Measurements from ENCODE around the gene RSBN1.
"Not testable (repeated sequence)": the region's sequence is repeated elsewhere in the genome, so short reads cannot be mapped to it uniquely, and the experiment has no call there.

RSBN1 gene

DNA sequence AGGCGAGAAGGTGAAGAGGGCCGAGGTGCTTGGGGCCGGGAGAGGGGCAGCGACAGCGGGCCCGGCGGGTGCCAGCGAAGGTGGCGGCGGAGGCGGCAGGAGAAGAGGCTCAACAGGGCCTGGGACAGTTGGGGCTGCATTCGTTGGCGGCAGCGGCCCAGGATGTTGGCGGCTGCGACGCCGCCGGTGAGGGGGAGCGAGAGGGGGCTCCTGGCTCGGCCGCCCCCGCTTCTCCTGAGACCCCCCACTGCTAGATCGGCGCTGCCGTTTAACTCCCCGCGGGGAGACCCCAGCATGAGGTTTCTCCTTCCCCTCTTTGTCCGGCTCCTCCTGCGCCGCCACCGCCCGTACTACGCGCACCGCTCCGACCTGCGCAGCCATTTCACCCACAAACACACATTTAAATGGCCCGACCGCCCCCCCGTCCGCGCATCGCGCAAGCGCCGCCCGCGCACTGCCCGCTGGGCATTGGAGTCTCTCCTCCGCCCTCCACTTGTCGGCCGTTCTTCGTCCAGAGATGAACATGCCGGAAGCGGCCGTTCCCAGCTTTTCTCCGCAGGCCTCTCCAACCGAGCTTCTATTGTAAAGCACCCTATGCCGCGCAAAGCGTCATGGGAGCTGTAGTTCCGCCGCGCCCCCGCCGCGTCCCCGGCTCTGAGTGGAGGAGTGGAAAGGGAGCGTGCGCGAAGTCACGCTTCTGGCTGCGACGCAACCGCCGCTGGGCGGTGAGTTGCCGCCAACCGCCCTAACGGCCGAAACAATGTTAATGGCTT, at the start of gene RSBN1:
Gene RSBN1 (minus strand): TSS at position 589 of the 773 bp plus-strand sequence. CDS start 64 bp downstream, at position 525.
- peak; percentile 100 for DNase-seq (ENCODE audit: low spot score)

- DNase-seq (ENCODE audit: low spot score) = no peak
Measured at GRCh38 chr1:113861641-113862040, 49.4 kb upstream of the RSBN1 start.

- peak; percentile 61 for DNase-seq (ENCODE audit: low spot score)
Measured at GRCh38 chr1:113860891-113861290, 48.6 kb upstream of the RSBN1 start.

DNA sequence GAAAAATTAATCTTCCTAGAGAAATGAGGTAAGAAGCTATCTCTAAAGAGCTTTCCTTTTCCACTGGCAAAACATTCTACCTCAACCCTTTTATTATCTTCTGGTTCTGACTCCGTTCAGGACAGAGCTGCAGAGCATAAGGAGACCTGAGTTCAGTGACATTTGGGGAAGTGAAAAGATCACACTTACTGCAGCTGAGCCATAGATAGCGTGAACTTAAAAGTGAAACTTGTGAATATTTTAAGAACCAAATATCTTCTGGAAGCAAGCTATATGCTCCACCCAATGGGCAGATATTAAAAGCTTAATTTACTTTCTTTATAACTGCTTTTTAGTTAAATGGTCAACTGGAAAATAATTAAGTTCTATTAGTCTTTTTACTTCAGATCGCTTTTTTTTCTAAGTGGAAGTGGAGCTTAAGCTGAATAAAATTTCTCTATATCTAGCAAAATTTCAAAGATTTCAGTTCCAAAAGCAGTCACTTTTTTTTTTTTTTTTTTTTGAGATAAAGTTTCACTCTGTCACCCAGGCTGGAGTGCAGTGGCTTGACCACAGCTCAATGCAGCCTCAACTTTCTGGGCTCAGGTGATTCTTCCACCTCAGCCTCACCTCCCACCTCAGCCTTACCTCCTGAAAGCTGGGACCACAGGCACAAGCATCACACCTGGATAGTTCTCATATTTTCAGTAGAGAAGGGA, 47.4 kb upstream of the RSBN1 start:
- DNase-seq (ENCODE audit: low spot score) = no peak

GRCh38 chr1:113858982-113859381, 46.7 kb upstream of the RSBN1 start:
- no peak for DNase-seq (ENCODE audit: low spot score)

- DNase-seq (ENCODE audit: low spot score) = no peak
Measured at GRCh38 chr1:113858418-113858817, 46.1 kb upstream of the RSBN1 start.

GRCh38 chr1:113857776-113858175, 45.5 kb upstream of the RSBN1 start:
- no peak for DNase-seq (ENCODE audit: low spot score)

GRCh38 chr1:113856401-113856790, 44.1 kb upstream of the RSBN1 start:
- DNase-seq (ENCODE audit: low spot score) = no peak

- DNase-seq (ENCODE audit: low spot score) = no peak
Measured at GRCh38 chr1:113855630-113856400, 43.5 kb upstream of the RSBN1 start.

GRCh38 chr1:113854234-113854633, 42.0 kb upstream of the RSBN1 start:
- no peak for DNase-seq (ENCODE audit: low spot score)

DNA sequence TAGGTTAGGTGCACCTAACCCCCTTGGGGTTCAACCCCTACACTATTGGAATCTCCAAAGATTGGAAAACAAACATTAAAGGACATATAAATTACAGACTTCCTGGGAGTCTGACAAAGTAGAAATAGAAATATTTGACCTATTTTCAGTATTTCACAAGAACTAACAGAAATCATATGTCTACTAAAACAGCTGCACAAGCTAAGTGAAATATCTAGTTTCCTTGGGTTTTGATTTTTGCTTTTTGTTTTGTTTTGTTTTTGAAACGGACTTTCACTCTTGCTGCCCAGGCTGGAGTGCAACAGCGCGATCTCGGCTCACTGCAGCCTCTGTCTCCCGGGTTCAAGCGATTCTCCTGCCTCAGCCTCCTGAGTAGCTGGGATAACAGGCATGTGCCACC, 40.4 kb upstream of the RSBN1 start:
- DNase-seq (ENCODE audit: low spot score) = not testable (repeated sequence)

DNA sequence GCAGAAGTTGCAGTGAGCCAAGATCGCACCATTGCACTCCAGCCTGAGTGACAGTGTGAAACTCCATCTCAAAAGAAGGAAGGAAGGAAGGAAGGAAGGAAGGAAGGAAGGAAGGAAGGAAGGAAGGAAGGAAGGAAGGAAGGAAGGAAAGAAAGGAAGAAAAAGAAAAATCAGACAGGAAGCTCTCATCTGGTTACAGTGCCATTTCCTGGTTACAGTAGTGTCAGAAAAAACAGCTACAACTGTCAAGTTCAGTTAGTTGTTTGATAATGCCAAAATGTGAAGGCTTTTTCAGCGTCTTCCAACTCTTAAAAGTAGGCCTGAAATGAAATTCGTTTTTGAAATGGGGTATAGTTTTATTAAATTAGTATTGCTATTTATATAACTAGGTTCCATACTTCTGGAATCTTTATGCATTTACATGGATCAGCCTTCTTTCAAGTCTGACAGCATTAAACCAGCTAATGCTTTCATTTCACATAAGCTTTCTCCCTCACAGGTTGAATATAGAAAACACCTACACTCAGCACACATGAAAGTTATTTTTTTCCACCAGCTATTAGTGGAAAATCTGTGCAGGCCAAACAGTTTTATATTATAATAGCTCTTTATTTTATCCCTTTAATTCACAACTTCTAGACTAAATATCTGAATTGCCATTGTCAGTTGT, 38.0 kb upstream of the RSBN1 start:
- no peak for DNase-seq (ENCODE audit: low spot score)

DNA sequence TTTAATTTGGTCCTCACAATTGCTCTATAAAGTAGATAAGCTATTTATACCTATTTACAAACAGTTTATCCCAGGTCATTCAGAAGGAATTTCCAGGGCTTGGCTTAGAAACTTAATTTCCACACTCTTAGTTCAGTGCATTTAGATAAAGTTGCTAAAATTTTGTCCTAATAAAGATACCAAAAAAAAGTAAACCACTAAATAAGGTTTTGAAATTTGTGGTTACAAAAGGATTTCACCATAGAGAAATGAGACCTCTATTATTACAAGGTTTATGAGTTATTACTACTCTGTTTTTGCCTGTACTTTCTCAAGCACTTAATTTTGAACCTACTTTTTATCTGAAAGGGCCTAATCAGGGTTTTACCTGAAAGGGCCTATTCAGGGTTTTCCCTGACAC, 36.8 kb upstream of the RSBN1 start:
- no peak for DNase-seq (ENCODE audit: low spot score)

- no peak for DNase-seq (ENCODE audit: low spot score)
Measured at GRCh38 chr1:113846391-113847035, 34.2 kb upstream of the RSBN1 start.

- no peak for DNase-seq (ENCODE audit: low spot score)
Measured at GRCh38 chr1:113836534-113836933, 24.3 kb upstream of the RSBN1 start.

DNA sequence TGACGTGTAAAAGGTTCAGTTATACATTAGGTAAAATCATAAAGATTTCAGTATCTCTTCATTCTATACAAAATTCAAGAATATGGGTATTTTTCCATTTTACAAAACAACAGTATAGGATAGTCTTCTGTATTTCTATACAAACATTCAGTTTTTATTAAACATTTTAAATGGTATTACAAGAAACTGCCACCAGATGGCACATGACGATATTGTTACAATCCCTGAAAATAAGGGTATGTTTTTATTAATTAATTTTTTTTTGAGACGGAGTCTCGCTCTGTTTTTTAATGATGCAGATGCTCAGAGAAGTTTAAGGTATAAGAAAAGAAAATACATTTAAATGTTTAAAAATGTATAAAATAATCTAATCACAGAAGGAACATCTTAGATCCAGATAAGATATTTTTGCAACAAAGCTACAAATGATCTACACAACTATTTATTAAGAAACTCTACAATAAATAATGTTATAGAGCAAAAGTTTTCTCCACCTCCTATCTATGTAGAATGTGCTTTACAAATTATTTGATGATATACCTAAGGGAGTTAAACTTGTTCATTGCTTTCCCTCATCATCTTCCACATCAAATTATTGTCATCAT, 23.5 kb upstream of the RSBN1 start:
- peak; percentile 51 for DNase-seq (ENCODE audit: low spot score)

GRCh38 chr1:113834716-113835115, 22.4 kb upstream of the RSBN1 start:
- peak; percentile 12 for DNase-seq (ENCODE audit: low spot score)

DNA sequence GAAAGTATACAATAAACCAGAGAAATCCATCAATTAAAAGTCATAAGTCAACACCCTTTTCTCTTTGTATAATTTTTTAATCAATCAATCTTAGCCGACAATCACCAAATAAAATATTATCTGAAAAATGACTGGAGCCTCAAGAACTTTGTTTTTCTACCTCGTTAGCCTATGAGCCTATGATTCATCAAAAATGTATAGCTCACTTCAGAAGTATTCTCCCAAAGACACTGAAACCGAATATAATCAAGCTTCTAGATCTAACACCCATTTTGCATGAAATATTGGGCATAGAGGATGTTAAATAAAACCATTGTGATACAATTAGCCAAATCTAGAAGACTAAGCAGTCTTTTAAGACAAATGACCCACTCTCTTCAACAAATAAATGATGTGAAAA, 17.8 kb upstream of the RSBN1 start:
- no peak for DNase-seq (ENCODE audit: low spot score)

DNA sequence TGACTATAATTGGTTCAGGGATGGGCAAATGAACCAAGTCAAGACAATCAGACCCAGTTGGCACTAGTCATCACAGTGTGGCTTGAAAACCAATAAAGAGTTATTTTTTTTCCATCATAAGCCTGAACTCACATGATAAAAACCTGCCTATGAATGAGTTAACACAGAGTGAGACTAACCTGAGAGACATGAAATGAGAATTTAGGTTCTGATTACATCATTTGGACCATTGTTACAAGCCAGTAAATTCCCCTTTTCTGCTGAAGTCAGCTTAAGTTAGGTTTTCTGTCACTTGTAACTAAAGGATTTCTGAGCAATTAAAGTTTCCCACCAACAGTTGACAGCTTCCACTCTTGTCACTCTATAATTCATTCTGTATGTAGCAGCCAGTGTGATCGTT, 9.6 kb upstream of the RSBN1 start:
- no peak for DNase-seq (ENCODE audit: low spot score)

GRCh38 chr1:113818578-113818977, 6.3 kb upstream of the RSBN1 start:
- no peak for DNase-seq (ENCODE audit: low spot score)

- DNase-seq (ENCODE audit: low spot score) = no peak
Measured at GRCh38 chr1:113813218-113813617, 942 bp upstream of the RSBN1 start.
